Subcutaneous abdominal adipose tissue (tissue), 5 donors: ENCODE measurements around the gene SLCO4C1.

Experiments
- H3K27ac ChIP-seq: one replicate; pipeline ENCODE4 v1.7.0; 2013; ENCODE audit warnings: low read depth, mild to moderate bottlenecking, inconsistent platforms, low read length, moderate library complexity
- H3K27me3 ChIP-seq, 5 donors: one replicate each; pipeline ENCODE4 v1.7.0; 2013; ENCODE audit warnings: low read length in 5 of 5, inconsistent platforms in 1 of 5; ENCODE audit not compliant: control insufficient read depth in 5 of 5, insufficient read depth in 4 of 5
- H3K36me3 ChIP-seq, 5 donors: one replicate each; pipeline ENCODE4 v1.7.0; 2013; ENCODE audit warnings: low read length in 5 of 5; ENCODE audit not compliant: control insufficient read depth in 5 of 5, insufficient read depth in 5 of 5
- H3K4me1 ChIP-seq, 5 donors: one replicate each; pipeline ENCODE4 v1.7.0; 2013; ENCODE audit warnings: low read length in 5 of 5, mild to moderate bottlenecking in 3 of 5, moderate library complexity in 1 of 5; ENCODE audit not compliant: control insufficient read depth in 5 of 5, insufficient read depth in 5 of 5
- H3K4me3 ChIP-seq, 5 donors: one replicate each; pipeline ENCODE4 v1.7.0; 2013; ENCODE audit warnings: low read length in 5 of 5, low read depth in 1 of 5
- H3K9ac ChIP-seq, 5 donors: one replicate each; pipeline ENCODE4 v1.7.0; 2013; ENCODE audit warnings: low read length in 5 of 5, mild to moderate bottlenecking in 4 of 5, moderate library complexity in 3 of 5
- H3K9me3 ChIP-seq, 5 donors: one replicate each; pipeline ENCODE4 v1.7.0; 2013; ENCODE audit warnings: low read length in 5 of 5; ENCODE audit not compliant: control insufficient read depth in 5 of 5
- donor health status: healthy.
- donor health status: healthy.
- donor health status: healthy.
- donor health status: healthy.
- donor health status: healthy.

The SLCO4C1 gene

GRCh38 chr5:102223542-102224477 lies 72.3 kb downstream of the SLCO4C1 start:
- Histone ChIP-seq H3K4me1 (no peaks in the 10 kb centered on the region), H3K9ac (no peak overlapping the region), H3K4me3 (no peak overlapping the region), H3K9me3 (peaks cover 0 to 3% (median 0%) of the 10 kb centered on the region in 5 donors), H3K27me3 (no peaks in the 10 kb centered on the region), H3K27ac (no peak overlapping the region), H3K36me3 (no peaks in the 10 kb centered on the region)

GRCh38 chr5:102222772-102223171 lies 73.3 kb downstream of the SLCO4C1 start:
- H3K27me3 ChIP-seq, result no peaks in the 10 kb centered on the region
- no peaks in the 10 kb centered on the region for H3K4me1 ChIP-seq
- H3K9ac ChIP-seq, result no peak overlapping the region
- H3K36me3 ChIP-seq, result no peaks in the 10 kb centered on the region
- no peak overlapping the region for H3K4me3 ChIP-seq
- H3K27ac ChIP-seq, result no peak overlapping the region
- peaks cover 0 to 3% (median 0%) of the 10 kb centered on the region in 5 donors for H3K9me3 ChIP-seq

- no peak overlapping the region for H3K27ac ChIP-seq
- peaks cover 0 to 3% (median 0%) of the 10 kb centered on the region in 5 donors for H3K9me3 ChIP-seq
- no peak overlapping the region for H3K4me3 ChIP-seq
- H3K9ac ChIP-seq, result no peak overlapping the region
- no peaks in the 10 kb centered on the region for H3K27me3 ChIP-seq
- H3K36me3 ChIP-seq, result no peaks in the 10 kb centered on the region
- no peaks in the 10 kb centered on the region for H3K4me1 ChIP-seq
Measured at GRCh38 chr5:102221949-102222348, 74.1 kb downstream of the SLCO4C1 start.

- Histone ChIP-seq H3K4me3 (no peak overlapping the region), H3K9ac (no peak overlapping the region), H3K9me3 (peaks cover 0 to 3% (median 0%) of the 10 kb centered on the region in 5 donors), H3K27me3 (no peaks in the 10 kb centered on the region), H3K4me1 (no peaks in the 10 kb centered on the region), H3K36me3 (no peaks in the 10 kb centered on the region), H3K27ac (no peak overlapping the region)
Measured at GRCh38 chr5:102218159-102218558, 77.9 kb downstream of the SLCO4C1 start.

- Histone ChIP-seq H3K36me3 (no peaks in the 10 kb centered on the region), H3K27ac (no peak overlapping the region), H3K9ac (no peak overlapping the region), H3K27me3 (no peaks in the 10 kb centered on the region), H3K4me3 (no peak overlapping the region), H3K9me3 (no peaks in the 10 kb centered on the region), H3K4me1 (no peaks in the 10 kb centered on the region)
Measured at GRCh38 chr5:102216678-102217077, 79.4 kb downstream of the SLCO4C1 start.

GRCh38 chr5:102211165-102211564 lies 84.9 kb downstream of the SLCO4C1 start:
- no peaks in the 10 kb centered on the region for H3K4me1 ChIP-seq
- H3K27ac ChIP-seq, result no peak overlapping the region
- no peak overlapping the region for H3K4me3 ChIP-seq
- no peaks in the 10 kb centered on the region for H3K9me3 ChIP-seq
- H3K9ac ChIP-seq, result no peak overlapping the region
- no peaks in the 10 kb centered on the region for H3K36me3 ChIP-seq
- H3K27me3 ChIP-seq, result no peaks in the 10 kb centered on the region

- H3K4me1 ChIP-seq, result no peaks in the 10 kb centered on the region
- no peaks in the 10 kb centered on the region for H3K27me3 ChIP-seq
- H3K9ac ChIP-seq, result no peak overlapping the region
- no peak overlapping the region for H3K27ac ChIP-seq
- no peak overlapping the region for H3K4me3 ChIP-seq
- no peaks in the 10 kb centered on the region for H3K9me3 ChIP-seq
- no peaks in the 10 kb centered on the region for H3K36me3 ChIP-seq
Measured at GRCh38 chr5:102200861-102201260, 95.2 kb downstream of the SLCO4C1 start.

- H3K4me3 ChIP-seq, result no peak overlapping the region
- H3K9ac ChIP-seq, result no peak overlapping the region
- H3K27me3 ChIP-seq, result no peaks in the 10 kb centered on the region
- no peaks in the 10 kb centered on the region for H3K36me3 ChIP-seq
- H3K4me1 ChIP-seq, result no peaks in the 10 kb centered on the region
- no peaks in the 10 kb centered on the region for H3K9me3 ChIP-seq
- no peak overlapping the region for H3K27ac ChIP-seq
Measured at GRCh38 chr5:102196481-102196880, 99.6 kb downstream of the SLCO4C1 start.
